Kidney epithelial cell (primary cell): ENCODE measurements around the gene CSNK2A2. TPM values are rescaled to one million over a fixed set of nuclear protein-coding genes. Genes with fewer than 3 reads are reported as not detected.

Experiments
- DNase-seq: peaks from one replicate; pipeline ENCODE4 v3.0.0-alpha.2; 2010; ENCODE audit warnings: low read depth
- H3K27me3 ChIP-seq: 2 replicates; pipeline ENCODE4 v1.6.0; 2011; ENCODE audit warnings: low read length; ENCODE audit not compliant: control insufficient read depth, insufficient read depth
- H3K36me3 ChIP-seq: 2 replicates; pipeline ENCODE4 v1.5.1; 2011; ENCODE audit warnings: low read length; ENCODE audit not compliant: control insufficient read depth, insufficient read depth
- H3K4me3 ChIP-seq: 2 replicates; pipeline ENCODE4 v1.5.1; 2011; ENCODE audit warnings: low read depth, mild to moderate bottlenecking, control low read depth, low read length
- CTCF ChIP-seq: IDR thresholded peaks from 2 replicates; pipeline ENCODE4 v1.5.1; 2011; ENCODE audit warnings: mild to moderate bottlenecking, moderate library complexity, low read length, control low read depth, inconsistent platforms; ENCODE audit not compliant: insufficient read depth, poor library complexity, severe bottlenecking
- total RNA-seq: library from RNA; depleted of rRNA; stranded (reverse); fragments of >200 nt; gene quantifications from 2 replicates; pipeline ENCODE4 v1.2.3, GENCODE V29; 2015

The CSNK2A2 gene
- total RNA-seq, 1 donor from 2014 or later, result 54.8 TPM

- Histone ChIP-seq H3K4me3 (peak overlapping the region; percentile 84), H3K27me3 (no peaks in the 10 kb centered on the region), H3K36me3 (no peaks in the 10 kb centered on the region)
- no peak for DNase-seq
- TF ChIP-seq CTCF, result no peak
Measured at GRCh38 chr16:58128711-58129096, 69.2 kb downstream of the CSNK2A2 start.

- no peak for DNase-seq
- no peak for TF ChIP-seq CTCF
- H3K4me3 ChIP-seq, result peak overlapping the region; percentile 84
- no peaks in the 10 kb centered on the region for H3K36me3 ChIP-seq
- H3K27me3 ChIP-seq, result no peaks in the 10 kb centered on the region
Measured at GRCh38 chr16:58128181-58128631, 69.7 kb downstream of the CSNK2A2 start.

- peak; percentile 26 for TF ChIP-seq CTCF
- Histone ChIP-seq H3K27me3 (no peaks in the 10 kb centered on the region), H3K4me3 (peak overlapping the region; percentile 84), H3K36me3 (no peaks in the 10 kb centered on the region)
- DNase-seq, result no peak
Measured at GRCh38 chr16:58127634-58128033, 70.3 kb downstream of the CSNK2A2 start.

GRCh38 chr16:58127033-58127556, 70.8 kb downstream of the CSNK2A2 start:
- no peak for DNase-seq
- no peak overlapping the region for H3K4me3 ChIP-seq

GRCh38 chr16:58126451-58126961, 71.4 kb downstream of the CSNK2A2 start:
- H3K27me3 ChIP-seq, result no peaks in the 10 kb centered on the region
- TF ChIP-seq CTCF, result no peak
- H3K4me3 ChIP-seq, result no peak overlapping the region
- DNase-seq, result no peak
- no peaks in the 10 kb centered on the region for H3K36me3 ChIP-seq

More at GRCh38 chr16:58127033-58127556, 70.8 kb downstream of the CSNK2A2 start:
- Histone ChIP-seq H3K27me3 (no peaks in the 10 kb centered on the region), H3K36me3 (no peaks in the 10 kb centered on the region)
- TF ChIP-seq CTCF, result peak; percentile 14

GRCh38 chr16:58125781-58126335, 72.0 kb downstream of the CSNK2A2 start:
- Histone ChIP-seq H3K4me3 (no peak overlapping the region), H3K27me3 (no peaks in the 10 kb centered on the region), H3K36me3 (no peaks in the 10 kb centered on the region)
- TF ChIP-seq CTCF, result no peak
- DNase-seq, result no peak
